ENCODE measurements around the gene RBMS3. TPM values are rescaled to one million over a fixed set of nuclear protein-coding genes. Genes with fewer than 3 reads are reported as not detected.

Gene RBMS3
- total RNA-seq, 1 donor from 2014 or later, result 47.6 TPM

GRCh38 chr3:29896856-29897255 lies 616.0 kb downstream of the RBMS3 start:
- Mint-ChIP-seq H3K4me1 (ENCODE audit: low read depth) (peaks cover 18% of the 10 kb centered on the region), H3K4me3 (ENCODE audit: unreplicated experiment) (no peak overlapping the region), H3K36me3 (ENCODE audit: low read depth) (peaks cover 3% of the 10 kb centered on the region), H3K27ac (ENCODE audit: unreplicated experiment) (no peak overlapping the region), H3K27me3 (ENCODE audit: low read depth) (no peaks in the 10 kb centered on the region), H3K9me3 (ENCODE audit: low read depth) (no peaks in the 10 kb centered on the region)
- no peak for DNase-seq (ENCODE audit: low spot score)
- no peak for TF ChIP-seq CTCF (IDR thresholded peaks at IDR 0.05)

GRCh38 chr3:29898171-29898965 lies 617.5 kb downstream of the RBMS3 start:
- H3K4me3 Mint-ChIP-seq (ENCODE audit: unreplicated experiment), result no peak overlapping the region
- H3K27me3 Mint-ChIP-seq (ENCODE audit: low read depth), result no peaks in the 10 kb centered on the region
- H3K36me3 Mint-ChIP-seq (ENCODE audit: low read depth), result peaks cover 5% of the 10 kb centered on the region
- no peak for TF ChIP-seq CTCF (IDR thresholded peaks at IDR 0.05)
- no peak for DNase-seq (ENCODE audit: low spot score)
- no peak overlapping the region for H3K27ac Mint-ChIP-seq (ENCODE audit: unreplicated experiment)
- no peaks in the 10 kb centered on the region for H3K9me3 Mint-ChIP-seq (ENCODE audit: low read depth)
- H3K4me1 Mint-ChIP-seq (ENCODE audit: low read depth), result peaks cover 11% of the 10 kb centered on the region

- Mint-ChIP-seq H3K27ac (ENCODE audit: unreplicated experiment) (no peak overlapping the region), H3K4me1 (ENCODE audit: low read depth) (peaks cover 11% of the 10 kb centered on the region)
- DNase-seq (ENCODE audit: low spot score), result no peak
Measured at GRCh38 chr3:29899021-29899420, 618.1 kb downstream of the RBMS3 start.

GRCh38 chr3:29901097-29901496 lies 620.2 kb downstream of the RBMS3 start:
- Mint-ChIP-seq H3K27ac (ENCODE audit: unreplicated experiment) (no peak overlapping the region), H3K9me3 (ENCODE audit: low read depth) (no peaks in the 10 kb centered on the region), H3K27me3 (ENCODE audit: low read depth) (no peaks in the 10 kb centered on the region), H3K4me3 (ENCODE audit: unreplicated experiment) (no peak overlapping the region), H3K36me3 (ENCODE audit: low read depth) (peaks cover 5% of the 10 kb centered on the region), H3K4me1 (ENCODE audit: low read depth) (peaks cover 8% of the 10 kb centered on the region)
- TF ChIP-seq CTCF (IDR thresholded peaks at IDR 0.05), result no peak
- no peak for DNase-seq (ENCODE audit: low spot score)

More at GRCh38 chr3:29899021-29899420, 618.1 kb downstream of the RBMS3 start:
- H3K9me3 Mint-ChIP-seq (ENCODE audit: low read depth), result no peaks in the 10 kb centered on the region
- no peak overlapping the region for H3K4me3 Mint-ChIP-seq (ENCODE audit: unreplicated experiment)
- TF ChIP-seq CTCF (IDR thresholded peaks at IDR 0.05), result no peak
- H3K27me3 Mint-ChIP-seq (ENCODE audit: low read depth), result no peaks in the 10 kb centered on the region
- H3K36me3 Mint-ChIP-seq (ENCODE audit: low read depth), result peaks cover 5% of the 10 kb centered on the region

- Mint-ChIP-seq H3K27me3 (ENCODE audit: low read depth) (no peaks in the 10 kb centered on the region), H3K36me3 (ENCODE audit: low read depth) (peaks cover 3% of the 10 kb centered on the region), H3K4me3 (ENCODE audit: unreplicated experiment) (no peak overlapping the region), H3K9me3 (ENCODE audit: low read depth) (no peaks in the 10 kb centered on the region), H3K4me1 (ENCODE audit: low read depth) (peaks cover 8% of the 10 kb centered on the region), H3K27ac (ENCODE audit: unreplicated experiment) (no peak overlapping the region)
- TF ChIP-seq CTCF (IDR thresholded peaks at IDR 0.05), result no peak
- no peak for DNase-seq (ENCODE audit: low spot score)
Measured at GRCh38 chr3:29903600-29903999, 622.7 kb downstream of the RBMS3 start.
